ENCODE data around the gene SCNN1B. TPM values are rescaled to one million over a fixed set of nuclear protein-coding genes. Genes with fewer than 3 reads are reported as not detected.

SCNN1B gene
- total and polyA plus RNA-seq, 2 donors (not counting 1 experiment from before 2014, with no cell fraction given), result not detected

DNA sequence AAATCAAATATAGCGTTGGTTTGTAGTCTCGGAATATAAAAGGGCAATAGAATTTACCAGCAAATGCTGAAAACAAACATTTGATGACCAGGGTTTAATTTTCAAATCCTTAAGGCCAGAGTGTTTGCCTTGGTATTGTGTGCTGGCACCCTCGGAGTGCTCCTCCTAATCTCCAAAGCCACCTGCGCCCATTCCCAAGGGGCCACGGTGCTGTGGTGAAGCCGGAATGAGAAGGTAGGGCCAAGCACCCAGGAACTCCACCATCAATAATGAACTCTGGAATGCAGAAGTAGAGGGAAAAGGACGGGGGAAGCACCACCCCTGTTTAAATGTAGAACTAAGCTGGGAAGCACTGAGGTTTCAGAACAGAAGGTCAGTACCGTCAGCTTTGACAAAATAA, 99.0 kb downstream of the SCNN1B start:
- DNase-seq (ENCODE audit: low read depth in 2 of 2), result no peak
- TF ChIP-seq, protein P1, sequence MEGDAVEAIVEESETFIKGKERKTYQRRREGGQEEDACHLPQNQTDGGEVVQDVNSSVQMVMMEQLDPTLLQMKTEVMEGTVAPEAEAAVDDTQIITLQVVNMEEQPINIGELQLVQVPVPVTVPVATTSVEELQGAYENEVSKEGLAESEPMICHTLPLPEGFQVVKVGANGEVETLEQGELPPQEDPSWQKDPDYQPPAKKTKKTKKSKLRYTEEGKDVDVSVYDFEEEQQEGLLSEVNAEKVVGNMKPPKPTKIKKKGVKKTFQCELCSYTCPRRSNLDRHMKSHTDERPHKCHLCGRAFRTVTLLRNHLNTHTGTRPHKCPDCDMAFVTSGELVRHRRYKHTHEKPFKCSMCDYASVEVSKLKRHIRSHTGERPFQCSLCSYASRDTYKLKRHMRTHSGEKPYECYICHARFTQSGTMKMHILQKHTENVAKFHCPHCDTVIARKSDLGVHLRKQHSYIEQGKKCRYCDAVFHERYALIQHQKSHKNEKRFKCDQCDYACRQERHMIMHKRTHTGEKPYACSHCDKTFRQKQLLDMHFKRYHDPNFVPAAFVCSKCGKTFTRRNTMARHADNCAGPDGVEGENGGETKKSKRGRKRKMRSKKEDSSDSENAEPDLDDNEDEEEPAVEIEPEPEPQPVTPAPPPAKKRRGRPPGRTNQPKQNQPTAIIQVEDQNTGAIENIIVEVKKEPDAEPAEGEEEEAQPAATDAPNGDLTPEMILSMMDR (conservative IDR thresholded peaks at IDR 0.05 in 1 of 2, IDR thresholded peaks at IDR 0.05 in 1 of 2; ENCODE audit: low read depth in 1 of 2, low read length in 2 of 2), result no peak
- TF ChIP-seq EZH2 (IDR thresholded peaks at IDR 0.05; ENCODE audit: low read length, missing control alignments), result no peak
- Histone ChIP-seq H3K36me3 (ENCODE audit: control insufficient read depth, insufficient read depth, low read length) (peaks cover 10% of the 10 kb centered on the region), H3K4me3 (replicated peaks in 1 of 4; ENCODE audit: control extremely low read depth in 1 of 4, insufficient read depth in 1 of 4, low read depth in 3 of 4, low read length in 4 of 4) (no peak overlapping the region), H3K4me1 (ENCODE audit: control insufficient read depth, extremely low read depth, insufficient read depth, low read length) (peaks cover 2% of the 10 kb centered on the region), H3K27ac (ENCODE audit: insufficient read depth, low read length) (no peak overlapping the region), H3K9ac (ENCODE audit: insufficient read depth, low read length) (no peak overlapping the region), H3K79me2 (ENCODE audit: control insufficient read depth, insufficient read depth, low read length) (no peaks in the 10 kb centered on the region), H3K9me3 (ENCODE audit: control insufficient read depth, insufficient read depth, low read depth, low read length) (no peaks in the 10 kb centered on the region), H3K4me2 (ENCODE audit: extremely low read depth, insufficient read depth, low read length) (no peak overlapping the region), H4K20me1 (ENCODE audit: control insufficient read depth, extremely low read depth, insufficient read depth, low read length) (no peaks in the 10 kb centered on the region), H3K27me3 (ENCODE audit: control insufficient read depth, insufficient read depth, low read length) (no peaks in the 10 kb centered on the region), H2AFZ (ENCODE audit: low read length) (no peak overlapping the region)

DNA sequence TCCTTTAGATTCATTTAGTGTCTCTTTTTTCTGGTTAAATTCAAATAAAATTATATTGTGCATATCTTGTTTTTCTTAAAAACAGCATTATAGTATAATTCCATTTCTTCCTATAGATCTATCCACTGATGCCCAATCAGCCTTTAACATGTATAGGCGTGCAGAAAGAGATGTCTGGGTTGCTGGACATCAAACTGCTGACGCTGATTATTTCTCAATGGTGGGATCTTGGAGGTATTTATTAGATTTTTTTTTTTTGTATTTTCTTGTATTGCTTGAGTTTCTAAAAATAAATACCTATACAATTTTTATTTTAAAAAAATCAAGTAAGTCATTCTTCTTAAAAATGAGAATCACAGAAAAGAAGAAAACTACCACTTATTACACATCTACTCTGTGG, 100.0 kb downstream of the SCNN1B start:
- Histone ChIP-seq H3K9ac (ENCODE audit: insufficient read depth, low read length) (no peak overlapping the region), H4K20me1 (ENCODE audit: control insufficient read depth, extremely low read depth, insufficient read depth, low read length) (no peaks in the 10 kb centered on the region), H3K4me2 (ENCODE audit: extremely low read depth, insufficient read depth, low read length) (no peak overlapping the region), H3K4me1 (ENCODE audit: control insufficient read depth, extremely low read depth, insufficient read depth, low read length) (peaks cover 2% of the 10 kb centered on the region), H3K36me3 (ENCODE audit: control insufficient read depth, insufficient read depth, low read length) (peaks cover 12% of the 10 kb centered on the region), H2AFZ (ENCODE audit: low read length) (no peak overlapping the region), H3K79me2 (ENCODE audit: control insufficient read depth, insufficient read depth, low read length) (no peaks in the 10 kb centered on the region), H3K27ac (ENCODE audit: insufficient read depth, low read length) (no peak overlapping the region), H3K27me3 (ENCODE audit: control insufficient read depth, insufficient read depth, low read length) (no peaks in the 10 kb centered on the region), H3K9me3 (ENCODE audit: control insufficient read depth, insufficient read depth, low read depth, low read length) (no peaks in the 10 kb centered on the region), H3K4me3 (replicated peaks in 1 of 4; ENCODE audit: control extremely low read depth in 1 of 4, insufficient read depth in 1 of 4, low read depth in 3 of 4, low read length in 4 of 4) (no peak overlapping the region)
- no peak for TF ChIP-seq EZH2 (IDR thresholded peaks at IDR 0.05; ENCODE audit: low read length, missing control alignments)
- TF ChIP-seq, protein P1 (conservative IDR thresholded peaks at IDR 0.05 in 1 of 2, IDR thresholded peaks at IDR 0.05 in 1 of 2; ENCODE audit: low read depth in 1 of 2, low read length in 2 of 2), result no peak
- DNase-seq (ENCODE audit: low read depth in 2 of 2), result no peak

DNA sequence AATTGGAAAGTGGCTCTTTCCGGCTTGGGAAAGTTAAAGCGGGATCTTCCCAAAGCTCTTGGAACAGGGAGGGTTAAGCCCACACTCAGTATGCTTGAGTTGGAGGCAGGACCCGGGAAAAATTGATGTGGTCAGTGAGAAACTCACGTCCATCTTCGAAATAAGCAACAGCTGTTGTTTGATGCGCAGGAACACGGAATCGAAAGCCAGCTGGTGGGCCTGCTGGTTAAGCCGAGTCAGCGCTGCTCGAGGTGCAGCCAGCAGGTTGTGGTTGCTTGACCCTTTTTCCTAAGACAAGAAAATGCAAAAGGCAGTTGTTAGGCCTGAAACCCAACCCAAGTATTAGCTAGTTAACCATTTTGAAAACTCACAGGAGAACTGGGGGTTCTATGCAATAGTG, 101.4 kb downstream of the SCNN1B start:
- Histone ChIP-seq H3K36me3 (ENCODE audit: control insufficient read depth, insufficient read depth, low read length) (peaks cover 12% of the 10 kb centered on the region), H3K4me2 (ENCODE audit: extremely low read depth, insufficient read depth, low read length) (no peak overlapping the region), H2AFZ (ENCODE audit: low read length) (no peak overlapping the region), H3K4me3 (replicated peaks in 1 of 4; ENCODE audit: control extremely low read depth in 1 of 4, insufficient read depth in 1 of 4, low read depth in 3 of 4, low read length in 4 of 4) (no peak overlapping the region), H3K9ac (ENCODE audit: insufficient read depth, low read length) (no peak overlapping the region), H3K79me2 (ENCODE audit: control insufficient read depth, insufficient read depth, low read length) (no peaks in the 10 kb centered on the region), H3K9me3 (ENCODE audit: control insufficient read depth, insufficient read depth, low read depth, low read length) (no peaks in the 10 kb centered on the region), H4K20me1 (ENCODE audit: control insufficient read depth, extremely low read depth, insufficient read depth, low read length) (no peaks in the 10 kb centered on the region), H3K27ac (ENCODE audit: insufficient read depth, low read length) (no peak overlapping the region), H3K27me3 (ENCODE audit: control insufficient read depth, insufficient read depth, low read length) (no peaks in the 10 kb centered on the region), H3K4me1 (ENCODE audit: control insufficient read depth, extremely low read depth, insufficient read depth, low read length) (peaks cover 2% of the 10 kb centered on the region)
- DNase-seq (ENCODE audit: low read depth in 2 of 2), result peak in 1 of 2 donors; percentile 61
- TF ChIP-seq, protein P1 (conservative IDR thresholded peaks at IDR 0.05 in 1 of 2, IDR thresholded peaks at IDR 0.05 in 1 of 2; ENCODE audit: low read depth in 1 of 2, low read length in 2 of 2), result no peak
- no peak for TF ChIP-seq EZH2 (IDR thresholded peaks at IDR 0.05; ENCODE audit: low read length, missing control alignments)
